Measurements from ENCODE around the gene SP7.
"Not testable (repeated sequence)": the region's sequence is repeated elsewhere in the genome, so short reads cannot be mapped to it uniquely, and the experiment has no call there.

Gene SP7

GRCh38 chr12:53378724-53379388 lies 42.7 kb upstream of the SP7 start:
- TF ChIP-seq, protein P1, sequence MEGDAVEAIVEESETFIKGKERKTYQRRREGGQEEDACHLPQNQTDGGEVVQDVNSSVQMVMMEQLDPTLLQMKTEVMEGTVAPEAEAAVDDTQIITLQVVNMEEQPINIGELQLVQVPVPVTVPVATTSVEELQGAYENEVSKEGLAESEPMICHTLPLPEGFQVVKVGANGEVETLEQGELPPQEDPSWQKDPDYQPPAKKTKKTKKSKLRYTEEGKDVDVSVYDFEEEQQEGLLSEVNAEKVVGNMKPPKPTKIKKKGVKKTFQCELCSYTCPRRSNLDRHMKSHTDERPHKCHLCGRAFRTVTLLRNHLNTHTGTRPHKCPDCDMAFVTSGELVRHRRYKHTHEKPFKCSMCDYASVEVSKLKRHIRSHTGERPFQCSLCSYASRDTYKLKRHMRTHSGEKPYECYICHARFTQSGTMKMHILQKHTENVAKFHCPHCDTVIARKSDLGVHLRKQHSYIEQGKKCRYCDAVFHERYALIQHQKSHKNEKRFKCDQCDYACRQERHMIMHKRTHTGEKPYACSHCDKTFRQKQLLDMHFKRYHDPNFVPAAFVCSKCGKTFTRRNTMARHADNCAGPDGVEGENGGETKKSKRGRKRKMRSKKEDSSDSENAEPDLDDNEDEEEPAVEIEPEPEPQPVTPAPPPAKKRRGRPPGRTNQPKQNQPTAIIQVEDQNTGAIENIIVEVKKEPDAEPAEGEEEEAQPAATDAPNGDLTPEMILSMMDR (IDR thresholded peaks at IDR 0.05): no peak
- TF ChIP-seq ZFX (IDR thresholded peaks at IDR 0.05; ENCODE audit: borderline replicate concordance): no peak
- H3K27ac ChIP-seq: peak overlapping the region; percentile 97

GRCh38 chr12:53378222-53378621 lies 42.1 kb upstream of the SP7 start:
- TF ChIP-seq ZFX (IDR thresholded peaks at IDR 0.05; ENCODE audit: borderline replicate concordance): no peak
- TF ChIP-seq, protein P1 (IDR thresholded peaks at IDR 0.05): no peak
- H3K27ac ChIP-seq: peak overlapping the region; percentile 97

DNA sequence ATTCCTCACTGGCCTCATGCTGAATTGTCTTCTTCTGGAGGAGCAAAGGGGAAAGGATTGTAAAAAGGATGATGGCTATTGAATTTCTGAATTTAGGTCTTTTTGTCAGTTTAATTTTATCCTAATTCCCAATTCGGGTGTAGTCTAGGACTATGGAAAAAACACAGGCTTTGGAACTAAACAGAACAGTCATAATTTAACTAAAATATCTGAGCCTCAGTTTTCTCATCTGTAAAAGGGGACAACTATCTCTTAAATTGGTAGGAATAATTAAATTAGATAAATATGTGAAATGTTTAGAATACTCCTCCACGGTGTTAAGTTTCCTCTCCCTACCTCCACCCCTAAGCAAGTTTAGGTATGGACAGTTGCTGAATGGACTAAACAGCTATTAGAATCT lies 40.6 kb upstream of the SP7 start:
- H3K27ac ChIP-seq: peak overlapping the region; percentile 97
- TF ChIP-seq ZFX (IDR thresholded peaks at IDR 0.05; ENCODE audit: borderline replicate concordance): no peak
- TF ChIP-seq, protein P1 (IDR thresholded peaks at IDR 0.05): no peak

- peak overlapping the region; percentile 100 for H3K27ac ChIP-seq
These were observed 38.1 kb upstream of the SP7 start for GRCh38 chr12:53374277-53374676.

DNA sequence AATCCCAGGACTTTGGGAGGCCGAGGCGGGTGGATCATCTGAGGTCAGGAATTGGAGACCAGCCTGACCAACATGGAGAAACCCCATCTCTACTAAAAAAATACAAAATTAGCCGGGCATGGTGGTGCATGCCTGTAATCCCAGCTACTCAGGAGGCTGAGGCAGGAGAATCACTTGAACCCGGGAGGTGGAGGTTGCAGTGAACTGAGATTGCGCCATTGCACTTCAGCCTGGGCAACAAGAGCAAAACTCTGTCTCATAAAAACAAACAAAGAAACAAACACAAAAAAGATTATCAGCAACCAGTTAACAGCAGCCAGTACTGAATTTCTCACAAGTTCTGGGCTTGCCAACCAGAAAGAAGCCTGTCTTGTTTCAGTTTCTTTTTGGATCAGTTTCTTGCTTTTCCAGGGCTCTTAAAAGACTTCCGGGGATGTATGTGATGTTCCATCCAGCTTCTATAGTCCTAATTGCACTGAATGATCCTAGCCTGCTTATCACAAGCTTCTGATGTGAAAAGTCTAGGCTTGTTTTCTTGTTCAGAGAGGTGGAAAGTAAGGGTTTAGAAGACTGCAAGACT lies 37.5 kb upstream of the SP7 start:
- peak overlapping the region; percentile 100 for H3K27ac ChIP-seq

DNA sequence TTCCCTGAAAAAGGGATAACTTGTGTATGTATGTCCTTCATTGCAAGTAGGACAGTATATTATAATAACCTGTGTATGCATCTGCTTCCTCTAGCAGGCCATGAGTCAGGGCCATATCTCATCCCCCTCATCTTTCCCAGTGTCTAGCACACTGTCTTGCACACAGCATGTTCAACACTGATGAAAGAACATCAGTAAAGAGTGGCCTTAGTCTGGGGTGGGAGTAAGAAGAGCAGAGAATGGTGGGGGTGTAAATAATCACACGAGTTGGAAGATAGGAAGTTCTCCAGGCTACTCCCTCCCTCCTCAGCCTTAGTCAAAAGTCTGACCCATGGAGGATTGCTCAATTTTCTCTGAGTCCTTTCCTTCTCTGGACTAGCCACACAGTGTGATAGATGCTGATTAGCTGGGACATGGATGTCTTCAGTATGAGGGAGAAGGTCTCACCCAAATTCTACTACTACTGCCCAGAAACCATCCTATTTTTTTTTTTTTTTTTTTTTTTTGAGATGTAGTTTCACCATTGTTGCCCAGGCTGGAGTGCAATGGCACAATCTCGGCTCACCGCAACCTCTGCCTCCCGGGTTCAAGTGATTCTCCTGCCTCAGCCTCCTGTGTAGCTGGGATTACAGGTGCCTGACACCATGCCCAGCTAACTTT lies 29.2 kb upstream of the SP7 start:
- TF ChIP-seq ZFX (IDR thresholded peaks at IDR 0.05; ENCODE audit: borderline replicate concordance): no peak
- TF ChIP-seq, protein P1 (IDR thresholded peaks at IDR 0.05): no peak
- H3K27ac ChIP-seq: no peak overlapping the region

GRCh38 chr12:53361638-53362037 lies 25.5 kb upstream of the SP7 start:
- H3K27ac ChIP-seq: not testable (repeated sequence)

GRCh38 chr12:53358836-53359419 lies 22.8 kb upstream of the SP7 start:
- TF ChIP-seq ZFX (IDR thresholded peaks at IDR 0.05; ENCODE audit: borderline replicate concordance): no peak
- TF ChIP-seq, protein P1 (IDR thresholded peaks at IDR 0.05): no peak
- no peak overlapping the region for H3K27ac ChIP-seq

Data from 22Rv1 (cell line).